HL-60 (cell line): ENCODE data around the gene LGALS12.

Experiments used
- DNase-seq, 2 experiments: peaks; one replicate each; pipeline ENCODE4 v3.0.0-alpha.2; 2010 to 2020; ENCODE audit warnings: low read depth in 1 of 2, low spot score in 1 of 2
- H3K27ac ChIP-seq: fragments of 250-450 bp; sonication (Bioruptor Pico); replicated peaks from 2 replicates; pipeline ENCODE4 v1.5.1; 2020; ENCODE audit warnings: mild to moderate bottlenecking, moderate library complexity
- H3K27me3 ChIP-seq: fragments of 250-450 bp; sonication (Bioruptor Pico); 2 replicates; pipeline ENCODE4 v1.5.1; 2021; ENCODE audit warnings: mild to moderate bottlenecking, moderate library complexity; ENCODE audit not compliant: insufficient read depth, poor library complexity, severe bottlenecking
- H3K4me3 ChIP-seq: replicated peaks from 2 replicates; pipeline ENCODE4 v1.5.1; 2011; ENCODE audit warnings: mild to moderate bottlenecking, control low read depth, low read length; ENCODE audit not compliant: insufficient read depth
- CTCF ChIP-seq: IDR thresholded peaks from one replicate; pipeline ENCODE4 v1.5.1; 2011; ENCODE audit warnings: low read length, control low read depth, inconsistent platforms; ENCODE audit not compliant: insufficient read depth
- GABPA ChIP-seq: IDR thresholded peaks from 2 replicates; pipeline ENCODE4 v1.6.1; 2012; ENCODE audit warnings: low read depth
- POLR2AphosphoS5 ChIP-seq: IDR thresholded peaks from 2 replicates; pipeline ENCODE4 v1.6.1; 2012; ENCODE audit warnings: low read depth
- REST ChIP-seq: IDR thresholded peaks from 2 replicates; pipeline ENCODE4 v1.6.1; 2012; ENCODE audit warnings: low read depth; ENCODE audit not compliant: insufficient replicate concordance
- SPI1 ChIP-seq: IDR thresholded peaks from 2 replicates; pipeline ENCODE4 v1.6.1; 2012; ENCODE audit warnings: low read depth, mild to moderate bottlenecking, borderline replicate concordance

LGALS12 gene

GRCh38 chr11:63516109-63516508 is 10.2 kb downstream of the LGALS12 start:
- no peak for DNase-seq
- no peaks in the 10 kb centered on the region for H3K27me3 ChIP-seq
- no peak overlapping the region for H3K27ac ChIP-seq
- TF ChIP-seq GABPA, result no peak
- no peak for TF ChIP-seq POLR2AphosphoS5
- no peak for TF ChIP-seq REST
- no peak for TF ChIP-seq CTCF
- no peak overlapping the region for H3K4me3 ChIP-seq

- Histone ChIP-seq H3K4me3 (no peak overlapping the region), H3K27ac (no peak overlapping the region), H3K27me3 (no peaks in the 10 kb centered on the region)
- no peak for DNase-seq
- TF ChIP-seq CTCF (no peak), SPI1 (no peak), REST (no peak), GABPA (no peak), POLR2AphosphoS5 (no peak)
Measured at GRCh38 chr11:63517156-63517555, 11.3 kb downstream of the LGALS12 start.

GRCh38 chr11:63518548-63518947 is 12.7 kb downstream of the LGALS12 start:
- H3K4me3 ChIP-seq, result no peak overlapping the region
- DNase-seq, result no peak
- no peak overlapping the region for H3K27ac ChIP-seq
- TF ChIP-seq SPI1 (no peak), POLR2AphosphoS5 (no peak), GABPA (no peak), CTCF (no peak)
- H3K27me3 ChIP-seq, result no peaks in the 10 kb centered on the region

- Histone ChIP-seq H3K27me3 (no peaks in the 10 kb centered on the region), H3K27ac (no peak overlapping the region), H3K4me3 (no peak overlapping the region)
- no peak for DNase-seq
- TF ChIP-seq SPI1, result no peak
- TF ChIP-seq POLR2AphosphoS5, result no peak
- TF ChIP-seq GABPA, result no peak
- TF ChIP-seq CTCF, result no peak
- no peak for TF ChIP-seq REST
Measured at GRCh38 chr11:63520606-63521170, 14.8 kb downstream of the LGALS12 start.
